GM18873 (cell line): Measurements from ENCODE around the gene PDIA2.

Experiments used
- ATAC-seq: cut with Tn5 transposase; IDR thresholded peaks from one replicate; pipeline ENCODE4 v1.9.1; 2021; ENCODE audit warnings: mild to moderate bottlenecking, moderate library complexity, moderate number of reproducible peaks; ENCODE audit not compliant: unreplicated experiment, low FRiP score

PDIA2 gene

DNA sequence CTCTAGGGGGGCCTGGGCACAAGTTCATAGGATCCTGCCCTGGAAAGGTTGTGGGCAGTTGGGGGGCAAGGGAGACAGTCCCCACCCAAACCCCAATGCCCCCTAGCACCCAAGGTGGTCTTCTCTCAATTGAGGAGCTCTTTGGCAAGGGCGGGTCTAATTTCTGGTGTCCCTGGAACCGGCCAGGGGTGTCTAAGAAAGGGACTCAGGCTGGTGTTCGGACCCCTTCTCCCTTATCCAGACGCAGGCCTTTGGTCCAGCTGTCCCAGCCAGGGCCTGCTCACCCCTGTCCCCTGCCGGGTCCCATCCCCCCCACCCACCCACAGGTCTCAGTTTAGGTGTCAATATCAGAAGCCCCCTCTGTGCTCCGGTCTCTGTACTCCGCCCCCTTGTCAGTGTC is 3.4 kb upstream of the PDIA2 start:
- ATAC-seq = no peak

GRCh38 chr16:280005-280460 is 2.9 kb upstream of the PDIA2 start:
- ATAC-seq = no peak

- ATAC-seq = no peak
These were observed 2.4 kb upstream of the PDIA2 start, which contains the start of gene ARHGDIG for GRCh38 chr16:280552-280951. Gene ARHGDIG, plus strand, starts transcription at chr16:280591. Its CDS starts 90 bp downstream, at chr16:280681.

DNA sequence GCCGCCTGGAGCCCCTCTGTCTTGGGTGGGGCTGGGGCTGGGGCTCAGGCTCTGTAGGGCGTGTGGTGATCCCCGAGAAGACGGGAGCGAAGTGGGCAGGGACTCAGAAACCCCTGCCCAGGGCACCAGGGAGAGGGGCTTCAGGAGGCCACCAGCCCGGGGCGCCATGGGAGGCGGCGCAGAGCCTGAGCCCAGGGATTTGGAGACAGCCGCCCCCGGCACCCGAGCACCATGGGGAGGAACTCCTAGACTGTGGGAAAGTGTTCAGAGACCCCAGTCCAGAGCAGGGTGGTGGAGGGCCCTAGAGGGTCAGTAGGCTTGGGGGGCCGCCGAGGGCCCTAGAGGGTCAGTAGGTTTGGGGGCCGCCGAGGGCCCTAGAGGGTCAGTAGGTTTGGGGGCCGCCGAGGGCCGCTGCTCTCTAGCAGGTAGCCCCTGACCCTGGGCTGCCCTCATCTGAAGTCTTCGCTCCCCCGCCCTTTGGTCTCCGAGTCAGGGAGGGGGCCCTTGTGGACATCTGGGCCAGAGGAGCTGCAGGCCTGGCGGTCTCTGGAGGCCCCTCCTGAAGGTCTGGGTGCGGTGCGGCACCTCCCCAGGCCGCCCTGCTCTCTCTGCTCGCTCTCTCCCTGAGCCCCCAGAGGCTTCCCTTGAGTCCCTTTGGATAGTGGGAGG is 1.8 kb upstream of the PDIA2 start:
- no peak for ATAC-seq

DNA sequence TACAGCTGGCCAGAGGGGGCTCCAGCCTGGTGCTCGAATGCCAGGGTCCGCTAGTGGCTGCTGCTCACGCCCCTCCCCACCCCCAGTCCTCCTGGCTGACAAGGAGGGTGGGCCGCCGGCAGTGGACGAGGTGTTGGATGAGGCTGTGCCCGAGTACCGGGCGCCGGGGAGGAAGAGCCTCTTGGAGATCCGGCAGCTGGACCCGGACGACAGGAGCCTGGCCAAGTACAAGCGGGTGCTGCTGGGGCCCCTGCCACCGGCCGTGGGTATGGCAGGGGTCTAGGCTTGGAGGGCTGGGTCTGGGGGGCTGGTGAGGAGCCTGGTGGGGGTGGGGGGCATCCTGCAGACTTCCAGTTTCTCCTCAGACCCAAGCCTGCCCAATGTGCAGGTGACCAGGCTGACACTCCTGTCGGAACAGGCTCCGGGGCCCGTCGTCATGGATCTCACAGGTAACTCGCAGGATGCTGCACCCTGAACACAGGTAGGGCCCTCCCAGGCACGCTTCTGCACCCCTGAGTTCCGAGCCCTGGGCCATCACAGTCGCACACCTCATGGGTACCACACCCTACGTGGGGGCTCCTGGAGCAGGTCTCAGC is 1.2 kb upstream of the PDIA2 start:
- ATAC-seq = no peak

DNA sequence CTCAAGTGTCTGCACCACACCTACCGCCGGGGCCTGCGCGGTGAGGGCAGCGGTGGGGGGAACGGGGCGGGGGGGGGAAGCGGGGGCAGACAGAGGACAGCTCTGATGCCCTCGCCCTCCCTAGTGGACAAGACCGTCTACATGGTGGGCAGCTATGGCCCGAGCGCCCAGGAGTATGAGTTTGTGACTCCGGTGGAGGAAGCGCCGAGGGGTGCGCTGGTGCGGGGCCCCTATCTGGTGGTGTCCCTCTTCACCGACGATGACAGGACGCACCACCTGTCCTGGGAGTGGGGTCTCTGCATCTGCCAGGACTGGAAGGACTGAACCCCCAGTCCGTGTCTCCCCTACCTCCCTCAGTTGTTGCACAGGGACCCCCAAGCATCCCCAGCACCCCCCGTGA is 473 bp upstream of the PDIA2 start:
- no peak for ATAC-seq

DNA sequence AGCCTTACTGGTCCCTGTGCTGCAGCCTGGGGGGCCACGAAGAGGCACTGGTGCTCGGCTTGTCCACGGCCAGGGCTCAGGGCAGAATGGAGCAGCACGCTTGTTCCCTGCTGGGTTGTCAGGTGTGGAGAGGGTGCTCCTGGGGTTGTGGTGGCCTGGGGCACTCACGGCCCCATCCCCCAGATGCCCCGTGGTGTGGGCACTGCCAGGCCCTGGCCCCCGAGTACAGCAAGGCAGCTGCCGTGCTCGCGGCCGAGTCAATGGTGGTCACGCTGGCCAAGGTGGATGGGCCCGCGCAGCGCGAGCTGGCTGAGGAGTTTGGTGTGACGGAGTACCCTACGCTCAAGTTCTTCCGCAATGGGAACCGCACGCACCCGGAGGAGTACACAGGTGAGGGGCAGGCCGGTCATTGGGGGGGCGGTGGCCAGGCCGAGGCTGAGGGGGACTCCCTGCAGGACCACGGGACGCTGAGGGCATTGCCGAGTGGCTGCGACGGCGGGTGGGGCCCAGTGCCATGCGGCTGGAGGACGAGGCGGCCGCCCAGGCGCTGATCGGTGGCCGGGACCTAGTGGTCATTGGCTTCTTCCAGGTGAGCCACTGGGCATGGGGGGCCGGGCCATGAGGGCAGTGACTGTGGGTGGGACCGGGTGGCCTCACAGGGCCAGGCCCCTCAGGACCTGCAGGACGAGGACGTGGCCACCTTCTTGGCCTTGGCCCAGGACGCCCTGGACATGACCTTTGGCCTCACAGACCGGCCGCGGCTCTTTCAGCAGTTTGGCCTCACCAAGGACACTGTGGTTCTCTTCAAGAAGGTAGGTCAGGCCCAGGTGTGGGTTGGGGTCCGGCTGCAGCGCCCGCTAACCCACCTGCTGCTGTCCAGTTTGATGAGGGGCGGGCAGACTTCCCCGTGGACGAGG is 1.5 kb downstream of the PDIA2 start:
- no peak for ATAC-seq

- no peak for ATAC-seq
These were observed 2.4 kb downstream of the PDIA2 start for GRCh38 chr16:285146-286055.

DNA sequence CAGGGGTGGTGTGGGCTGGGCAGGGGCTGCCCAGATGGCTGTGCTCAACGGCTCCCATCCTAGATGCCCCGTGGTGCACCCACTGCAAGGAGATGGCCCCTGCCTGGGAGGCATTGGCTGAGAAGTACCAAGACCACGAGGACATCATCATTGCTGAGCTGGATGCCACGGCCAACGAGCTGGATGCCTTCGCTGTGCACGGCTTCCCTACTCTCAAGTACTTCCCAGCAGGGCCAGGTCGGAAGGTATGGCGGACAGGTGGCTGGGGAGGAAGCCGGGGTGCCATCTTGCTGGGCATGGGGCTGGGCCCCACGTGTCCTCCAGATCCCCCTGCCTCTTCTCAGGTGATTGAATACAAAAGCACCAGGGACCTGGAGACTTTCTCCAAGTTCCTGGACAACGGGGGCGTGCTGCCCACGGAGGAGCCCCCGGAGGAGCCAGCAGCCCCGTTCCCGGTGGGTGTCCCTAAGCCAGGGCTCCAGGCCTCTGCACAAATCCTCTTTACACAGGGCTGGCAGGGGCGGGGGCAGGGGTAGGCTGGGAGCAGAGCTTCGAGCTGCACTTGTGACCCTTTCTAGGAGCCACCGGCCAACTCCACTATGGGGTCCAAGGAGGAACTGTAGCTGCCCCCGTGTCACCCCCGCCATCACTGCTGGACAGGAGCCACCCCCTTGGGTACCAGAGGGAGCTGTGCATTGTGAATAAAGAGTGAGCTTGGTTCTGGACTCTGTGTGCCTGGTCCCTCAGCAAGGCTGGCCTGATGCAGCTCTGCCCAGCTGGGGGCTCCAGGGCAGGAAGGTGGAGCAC is 3.7 kb downstream of the PDIA2 start:
- no peak for ATAC-seq

- ATAC-seq = no peak
These were observed 4.4 kb downstream of the PDIA2 start for GRCh38 chr16:287298-287811.

DNA sequence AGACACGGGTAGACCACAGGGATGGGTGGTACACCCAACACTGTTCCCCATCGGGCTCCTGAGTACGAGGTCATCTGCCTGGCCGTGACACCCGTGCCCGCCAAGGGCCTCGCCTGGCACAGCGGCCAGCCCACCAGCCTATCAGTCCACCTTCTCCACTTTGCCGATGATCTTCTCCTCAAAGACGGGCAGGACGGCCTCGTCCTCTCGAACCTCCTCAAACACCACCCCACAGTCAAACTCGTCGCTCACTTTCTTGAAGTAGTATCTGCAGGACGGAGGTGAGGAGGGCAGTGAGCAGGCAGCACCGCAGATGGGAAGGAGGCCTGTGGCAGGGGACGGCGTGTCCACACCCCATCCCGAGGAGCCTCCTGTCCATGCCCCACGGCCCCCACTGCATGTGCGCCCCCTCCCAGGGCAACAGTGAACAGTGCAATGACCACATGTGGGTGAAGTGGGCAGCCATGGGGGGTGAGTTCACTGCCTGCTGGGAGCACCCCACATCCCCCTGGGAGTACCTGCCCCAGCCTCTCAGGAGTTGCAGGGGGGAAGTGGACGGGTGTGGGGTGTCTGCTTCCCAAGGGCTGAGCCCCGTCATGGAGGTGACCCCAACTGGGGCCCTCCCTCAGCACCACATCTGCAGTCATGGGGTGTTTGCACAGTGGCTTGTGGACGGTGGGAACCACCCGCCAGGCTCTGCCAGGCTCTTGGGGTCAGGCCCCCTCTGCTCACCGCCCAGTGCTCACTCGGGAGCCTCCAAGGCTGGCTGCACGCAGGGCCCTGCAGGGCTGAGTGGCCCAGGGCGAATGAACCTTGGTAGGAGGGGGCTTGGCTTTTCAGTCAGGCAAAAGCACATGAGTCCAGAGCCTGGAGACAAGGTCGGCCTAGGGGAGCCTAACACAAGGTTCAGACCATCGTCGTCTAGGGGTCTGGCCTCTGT is 5.3 kb downstream of the PDIA2 start:
- no peak for ATAC-seq

DNA sequence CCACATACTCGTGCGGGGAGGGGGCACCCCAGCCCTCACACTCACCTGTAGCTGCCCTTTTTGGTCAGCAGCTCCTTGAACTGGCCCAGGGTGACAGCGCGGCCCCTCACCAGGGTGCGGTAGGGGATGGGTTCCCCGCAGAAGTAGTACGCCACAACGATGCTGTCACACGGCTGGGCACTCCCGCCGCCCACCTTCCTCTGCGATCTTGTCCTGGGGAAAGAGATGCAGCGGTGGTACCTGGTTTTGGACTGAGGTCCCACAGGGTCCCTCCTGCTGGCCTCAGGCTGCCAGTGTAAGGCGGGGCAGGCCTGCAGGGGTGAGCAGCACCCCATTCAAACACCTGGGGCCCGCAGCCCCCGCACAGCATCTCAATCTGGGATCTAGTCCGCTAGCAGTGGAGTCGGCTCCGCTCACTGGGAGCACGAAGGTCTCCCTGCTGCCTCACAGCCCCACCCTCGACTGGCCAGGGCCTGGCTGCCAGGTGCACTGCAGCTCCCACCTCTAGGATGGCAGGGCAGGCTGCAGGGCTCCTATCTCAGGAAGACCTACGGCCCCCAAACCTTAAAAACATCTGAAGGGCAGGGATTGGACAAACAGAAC is 6.5 kb downstream of the PDIA2 start:
- no peak for ATAC-seq

DNA sequence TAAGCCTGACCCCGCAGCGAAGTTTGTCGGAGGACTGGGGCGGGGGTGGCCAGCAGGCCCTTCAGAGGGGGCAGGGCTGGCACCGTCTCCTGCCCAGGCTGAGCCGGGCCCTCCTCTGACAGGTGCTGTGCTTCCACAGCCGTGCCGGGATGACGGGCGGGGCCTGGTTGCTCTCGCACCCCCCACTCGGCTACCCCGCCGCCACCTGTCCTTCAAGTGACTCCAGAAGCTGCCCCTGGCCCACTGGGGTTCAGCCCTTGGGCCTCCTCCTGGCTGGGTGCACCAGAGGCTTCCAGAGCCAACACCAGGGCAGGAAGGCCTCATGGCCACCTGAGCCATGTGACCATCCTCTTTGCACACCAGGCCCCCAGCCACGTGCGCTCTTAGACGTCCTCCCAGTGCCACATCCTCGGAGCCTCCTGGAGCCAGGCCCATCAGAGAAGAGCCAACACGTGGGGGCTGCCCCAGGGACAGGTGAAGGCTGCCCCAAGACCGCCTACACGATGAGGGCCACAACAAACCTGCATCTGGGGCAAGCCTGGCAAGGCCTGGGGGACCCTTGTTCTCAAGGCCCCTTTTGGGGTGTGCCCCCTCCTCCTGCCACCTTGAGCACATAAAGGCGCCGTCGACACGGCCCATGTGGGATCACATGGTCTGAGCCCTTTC is 7.2 kb downstream of the PDIA2 start:
- no peak for ATAC-seq

- no peak for ATAC-seq
These were observed 7.9 kb downstream of the PDIA2 start for GRCh38 chr16:290681-291405.

- no peak for ATAC-seq
These were observed 8.6 kb downstream of the PDIA2 start for GRCh38 chr16:291539-291938.

GRCh38 chr16:293043-293775 is 10.2 kb downstream of the PDIA2 start:
- ATAC-seq = no peak
